GM18873 (cell line): ENCODE results near the gene VKORC1.
A peak's percentile ranks its signal among the peaks of the same experiment; 100 is the strongest.
"Not testable (repeated sequence)": the region's sequence is repeated elsewhere in the genome, so short reads cannot be mapped to it uniquely, and the experiment has no call there.

Experiments
- ATAC-seq: cut with Tn5 transposase; IDR thresholded peaks from one replicate; pipeline ENCODE4 v1.9.1; 2021; ENCODE audit warnings: mild to moderate bottlenecking, moderate library complexity, moderate number of reproducible peaks; ENCODE audit not compliant: unreplicated experiment, low FRiP score

The VKORC1 gene

DNA sequence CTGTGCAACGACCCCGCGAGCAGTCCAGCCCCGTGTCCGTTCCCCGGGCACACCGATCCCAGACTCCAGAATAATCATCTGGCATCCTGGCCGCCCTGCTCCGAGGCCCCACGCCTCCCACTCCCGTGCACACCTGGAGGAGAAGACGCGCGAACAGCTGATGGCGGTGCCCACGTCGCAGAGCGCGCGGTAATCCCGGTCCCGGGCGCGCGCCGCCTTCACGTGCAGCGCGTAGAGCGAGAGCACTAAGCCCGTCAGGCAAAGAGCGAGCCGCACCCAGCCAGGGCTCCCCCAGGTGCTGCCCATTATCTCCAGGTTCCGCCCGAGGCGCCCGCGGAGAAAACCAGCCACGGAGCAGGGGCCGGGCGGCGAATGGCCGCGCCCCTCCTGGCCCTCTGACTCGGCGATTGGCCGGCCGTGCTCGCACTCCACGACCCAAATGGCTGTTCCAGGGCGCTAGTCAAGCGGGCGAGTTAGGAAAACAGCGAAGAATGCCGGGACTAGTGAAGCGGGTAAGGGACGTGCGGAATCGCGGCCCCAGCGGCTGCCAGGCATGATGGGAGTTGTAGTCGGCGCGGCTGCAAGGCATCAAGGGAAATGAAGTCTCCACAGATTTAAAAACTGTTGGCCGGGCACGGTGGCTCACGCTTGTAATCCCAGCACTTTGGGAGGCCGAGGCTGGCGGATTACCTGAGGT lies at the start of gene VKORC1:
Gene VKORC1 (minus strand): TSS at position 374 of the 697 bp plus-strand sequence. CDS start 68 bp downstream, at position 306.
- ATAC-seq: peak; percentile 76

DNA sequence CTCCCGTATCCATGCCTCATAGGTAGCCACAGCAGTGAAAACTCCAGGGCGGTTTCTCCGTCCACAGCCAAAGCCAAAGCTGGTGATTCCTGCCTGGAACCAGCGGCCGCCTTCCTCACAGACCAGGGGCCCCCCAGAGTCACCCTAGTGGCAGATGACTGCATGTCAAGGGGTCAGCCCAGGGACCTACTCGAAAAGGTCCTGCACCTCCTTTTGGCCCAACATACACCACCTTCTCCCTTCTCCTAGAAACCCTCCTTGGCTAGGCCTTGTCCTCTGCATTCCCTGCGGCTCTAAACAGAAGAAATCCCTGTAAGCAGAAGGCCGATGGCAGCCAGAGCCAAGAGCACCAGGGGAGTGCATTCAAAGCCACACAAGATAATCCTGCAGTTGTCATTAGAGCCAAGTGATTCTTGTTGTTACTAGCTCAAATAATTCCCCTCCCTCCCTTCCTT lies 49.1 kb upstream of the VKORC1 start:
- no peak for ATAC-seq

DNA sequence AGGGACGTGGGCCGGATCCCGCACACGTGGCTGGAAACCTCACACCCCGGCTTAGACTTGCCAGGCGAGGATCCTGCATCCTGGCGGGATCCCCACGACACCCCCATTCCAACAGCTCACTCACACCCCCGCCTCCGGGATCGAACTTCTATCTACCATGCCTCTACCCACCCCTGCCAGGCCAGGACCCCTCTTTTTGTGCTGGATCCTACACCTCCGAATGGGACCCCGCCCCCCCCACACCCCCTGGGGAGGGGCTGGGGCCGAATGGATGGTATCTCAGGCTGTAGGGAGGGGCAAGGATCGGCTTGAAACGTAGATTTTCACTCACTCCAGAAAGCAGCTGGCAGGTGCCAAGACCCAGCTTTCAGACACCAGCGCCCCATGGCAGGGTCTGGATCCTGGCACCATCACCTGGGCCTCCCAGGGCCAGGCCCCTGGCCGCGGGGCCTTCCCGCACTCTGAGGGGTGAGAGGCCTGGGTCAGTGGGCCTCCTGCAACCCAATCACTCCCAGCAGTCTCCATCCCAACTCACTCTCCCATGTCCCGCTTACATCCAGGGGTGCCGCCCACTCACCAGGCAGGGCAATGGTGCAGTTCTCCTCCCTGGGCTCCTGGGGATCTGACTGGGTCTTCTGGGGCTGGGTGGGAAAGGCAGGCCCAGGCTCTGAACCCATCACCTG lies 48.6 kb upstream of the VKORC1 start:
- ATAC-seq: no peak

DNA sequence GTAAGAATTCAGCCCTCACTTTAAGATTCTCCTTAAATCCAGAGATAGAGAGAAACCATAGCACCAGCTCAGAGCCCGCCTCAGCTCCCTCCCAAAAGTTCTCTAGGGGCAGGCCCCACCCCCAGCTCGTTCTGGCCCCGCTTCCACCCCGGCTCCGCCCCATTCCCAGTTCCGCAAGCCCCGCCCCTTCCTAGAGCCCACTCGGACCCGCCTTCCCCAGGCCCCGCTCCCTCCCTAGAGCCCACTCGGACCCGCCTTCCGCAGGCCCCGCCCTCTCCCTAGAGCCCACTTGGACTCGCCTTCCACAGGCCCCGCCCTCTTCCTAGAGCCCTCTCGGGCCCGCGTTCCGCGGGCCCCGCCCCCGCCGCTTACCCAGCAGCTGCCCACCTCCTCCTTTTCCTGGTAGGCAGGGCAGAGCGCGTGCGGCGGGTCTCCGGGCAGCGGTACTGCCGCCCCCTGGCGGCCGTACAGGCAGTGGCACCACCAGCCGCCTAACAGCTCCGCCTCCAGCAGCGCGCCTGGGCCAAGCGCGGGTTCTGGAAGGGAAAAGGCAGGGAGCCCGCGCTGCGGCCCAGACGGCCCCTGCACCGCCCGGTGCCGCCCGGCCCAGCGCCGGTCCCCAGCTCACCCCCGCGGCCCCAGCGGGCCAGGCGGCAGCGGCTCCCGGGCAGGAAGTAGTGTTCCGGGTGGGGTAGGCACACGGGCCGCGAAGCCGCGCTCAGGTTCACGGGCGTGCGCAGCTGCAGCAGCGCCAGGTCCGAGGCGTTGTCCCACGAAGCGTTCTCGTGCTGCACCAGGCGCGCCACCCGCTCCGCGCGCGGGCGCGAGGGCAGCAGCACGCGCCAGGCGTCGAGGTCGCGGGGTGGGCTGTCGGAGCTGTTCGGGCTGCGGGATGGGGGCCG lies 47.8 kb upstream of the VKORC1 start:
- peak; percentile 72 for ATAC-seq

DNA sequence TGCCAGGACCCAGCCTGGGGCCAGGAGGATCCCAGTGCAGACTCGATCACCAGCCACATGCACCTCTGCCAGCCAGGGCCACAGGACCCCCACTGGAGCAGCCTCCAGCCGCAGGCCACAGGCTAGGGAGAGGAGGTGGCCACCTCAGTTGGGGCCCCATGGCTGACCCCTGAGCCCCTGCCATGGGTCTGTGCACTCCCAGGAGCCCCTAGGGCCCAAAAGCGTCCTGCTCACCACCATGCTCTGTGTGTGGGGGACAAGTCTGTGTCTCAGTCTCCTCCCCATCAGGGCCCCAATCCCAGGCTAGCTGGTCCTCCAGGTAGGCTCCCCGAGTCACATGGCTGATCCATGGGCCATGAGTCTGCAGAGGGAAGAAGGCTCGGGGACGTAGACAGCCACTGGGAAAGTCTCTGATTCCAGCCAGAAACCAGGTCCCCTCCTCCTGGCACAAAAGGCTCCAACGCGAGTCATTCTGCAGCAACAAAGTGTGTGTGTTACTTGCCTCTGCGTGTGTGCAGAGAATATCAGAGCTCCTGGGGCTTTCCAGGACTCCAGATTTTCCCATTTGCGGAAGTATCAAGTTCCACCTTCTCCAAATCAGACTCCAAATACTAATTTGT lies 47.0 kb upstream of the VKORC1 start:
- peak; percentile 5 for ATAC-seq

DNA sequence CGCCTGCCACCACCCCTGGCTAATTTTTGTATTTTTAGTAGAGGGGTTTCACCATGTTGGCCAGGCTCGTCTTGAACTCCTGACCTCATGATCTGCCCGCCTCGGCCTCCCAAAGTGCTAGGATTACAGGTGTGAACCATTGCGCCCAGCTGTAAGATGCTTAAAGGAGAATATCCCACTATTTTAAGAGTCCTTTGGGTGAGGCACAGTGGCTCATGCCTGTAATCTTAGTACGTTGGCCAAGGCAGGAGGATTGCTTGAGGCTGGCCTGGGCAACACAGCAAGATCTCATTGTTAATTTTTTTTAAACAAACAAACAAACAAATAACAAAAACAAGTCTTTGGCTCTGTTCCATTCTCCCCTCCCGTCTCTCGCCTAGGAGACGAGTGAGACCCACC lies 46.5 kb upstream of the VKORC1 start:
- not testable (repeated sequence) for ATAC-seq

DNA sequence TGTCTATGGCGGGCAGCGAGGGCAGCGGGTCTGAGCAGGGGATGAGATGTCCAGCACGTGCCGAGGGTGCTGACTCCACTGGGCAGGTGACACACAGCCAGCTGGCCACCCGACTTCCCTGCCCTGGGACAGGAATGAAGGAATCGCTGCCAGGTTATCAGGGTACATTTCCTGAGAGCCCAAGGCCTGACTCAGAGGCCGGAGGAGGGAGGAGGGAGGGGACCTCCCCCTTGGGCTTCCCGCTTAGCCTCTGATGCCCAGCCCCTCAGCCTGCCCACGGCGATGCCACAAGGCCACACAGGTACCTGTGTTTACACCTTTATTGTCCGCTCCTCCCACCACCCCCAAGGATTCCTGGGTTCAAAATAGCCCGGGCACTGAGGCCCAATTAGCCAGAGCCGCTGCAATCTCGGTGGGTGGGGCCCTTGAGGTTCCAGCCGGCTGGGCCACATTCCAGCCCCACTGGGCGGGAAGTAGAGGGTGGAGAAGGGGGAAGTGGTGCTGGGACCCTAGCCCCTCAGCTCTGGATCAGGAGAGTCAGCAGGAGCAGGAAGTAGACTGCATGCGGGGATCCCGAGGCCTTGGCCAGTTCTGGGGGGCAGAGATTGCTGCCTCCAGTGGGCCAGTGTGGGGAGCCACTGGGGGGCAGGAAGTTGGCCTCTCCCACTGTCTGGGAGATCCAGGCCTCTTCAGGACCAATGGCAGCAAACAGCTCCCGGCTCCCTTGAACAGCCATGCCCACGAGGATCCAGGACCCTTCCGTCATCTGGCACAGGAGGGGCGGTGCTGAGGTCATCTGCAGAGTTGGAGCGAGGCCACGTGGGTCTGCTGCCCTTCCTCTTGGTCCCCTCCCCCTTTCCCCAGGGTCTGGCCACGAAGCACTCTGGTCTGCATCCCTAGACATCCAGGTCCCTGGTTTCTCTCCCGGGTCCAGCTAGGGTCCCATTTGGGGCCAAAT lies 44.3 kb upstream of the VKORC1 start:
- ATAC-seq: no peak

DNA sequence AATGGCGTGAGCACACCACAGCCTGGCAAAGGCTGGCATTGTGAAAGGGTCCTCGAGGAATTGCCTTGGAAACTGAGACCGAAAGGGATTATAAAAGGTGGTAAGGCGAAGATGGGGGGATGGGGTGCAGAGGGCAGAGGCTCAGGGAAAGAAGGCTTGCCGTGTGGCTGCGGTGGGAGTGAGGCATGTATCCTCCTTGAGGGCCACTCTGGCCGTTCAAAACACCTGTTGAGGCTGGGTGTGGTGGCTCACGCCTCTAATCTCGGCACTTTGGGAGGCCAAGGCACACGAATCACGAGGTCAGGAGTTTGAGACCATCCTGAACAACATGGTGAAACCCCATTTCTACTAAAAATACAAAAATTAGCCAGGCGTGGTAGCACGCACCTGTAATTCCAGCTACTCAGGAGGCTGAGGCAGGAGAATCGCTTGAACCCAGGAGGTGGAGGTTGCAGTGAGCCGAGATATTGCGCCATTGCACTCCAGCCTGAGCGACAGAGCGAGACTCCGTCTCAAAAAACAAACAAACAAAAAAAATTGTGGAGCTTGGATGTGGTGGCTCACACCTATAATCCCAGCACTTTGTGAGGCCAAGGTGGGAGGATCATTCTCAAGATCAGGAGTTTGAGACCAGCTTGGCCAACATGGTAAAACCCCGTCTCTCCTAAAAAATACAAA lies 42.4 kb upstream of the VKORC1 start:
- ATAC-seq: not testable (repeated sequence)

DNA sequence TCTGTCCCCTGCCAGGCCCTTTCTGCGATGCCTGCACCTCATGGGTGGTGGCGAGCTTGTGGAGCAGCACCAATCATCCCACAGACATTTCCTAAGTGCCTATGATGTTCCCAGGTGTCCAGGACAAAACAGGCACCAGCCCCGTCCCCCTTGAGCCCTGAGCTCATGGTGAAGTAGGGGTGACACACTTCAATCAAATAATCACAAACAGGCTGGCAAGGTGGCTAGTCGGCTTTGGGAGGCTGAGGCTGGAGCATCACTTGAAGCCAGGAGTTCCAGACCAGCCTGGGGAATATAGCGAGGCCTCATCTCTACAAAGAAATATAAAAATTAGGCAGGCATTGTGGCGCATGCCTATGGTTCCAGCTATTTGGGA lies 41.7 kb upstream of the VKORC1 start:
- no peak for ATAC-seq

DNA sequence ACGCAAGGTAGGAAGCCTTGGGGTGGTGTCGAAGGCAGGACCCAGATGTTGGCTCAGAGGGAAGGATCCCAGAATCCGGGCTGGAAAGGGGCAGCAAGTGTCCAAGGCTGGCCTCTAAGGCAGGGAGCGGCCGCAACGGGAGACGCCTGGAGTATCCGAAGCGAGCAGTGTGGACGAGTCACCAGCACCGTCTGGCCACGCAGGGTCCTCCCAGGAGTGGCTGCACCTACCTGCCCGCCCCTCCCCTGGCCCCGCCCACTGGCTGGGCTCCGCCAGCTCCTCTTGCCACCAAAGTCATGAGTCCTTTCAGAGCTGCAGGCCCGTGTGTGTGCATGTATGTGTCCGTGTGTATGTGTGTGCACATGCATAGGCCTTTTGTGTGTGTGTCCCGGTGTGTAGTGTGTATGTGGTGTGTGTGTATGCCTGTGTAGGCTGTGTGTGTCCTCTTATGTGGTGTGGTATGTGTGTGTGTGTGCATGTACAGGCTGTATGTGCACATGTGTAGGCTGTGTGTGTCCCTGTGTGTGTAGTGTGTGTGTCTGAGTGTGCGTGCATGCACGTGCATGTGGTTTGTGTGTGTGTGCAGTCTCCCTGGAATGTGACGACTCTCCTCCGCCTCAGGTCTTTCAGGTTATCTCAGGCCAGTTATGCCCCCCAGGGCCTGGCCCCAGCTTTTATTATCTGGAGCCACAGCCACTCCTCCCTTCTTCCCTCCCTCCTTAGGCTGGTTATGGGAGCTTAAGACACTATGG lies 41.1 kb upstream of the VKORC1 start, which contains the start of gene PRSS8:
Gene PRSS8 (minus strand): TSS at position 193 of the 752 bp plus-strand sequence. CDS start 229 bp downstream, outside the sequence.
- no peak for ATAC-seq

DNA sequence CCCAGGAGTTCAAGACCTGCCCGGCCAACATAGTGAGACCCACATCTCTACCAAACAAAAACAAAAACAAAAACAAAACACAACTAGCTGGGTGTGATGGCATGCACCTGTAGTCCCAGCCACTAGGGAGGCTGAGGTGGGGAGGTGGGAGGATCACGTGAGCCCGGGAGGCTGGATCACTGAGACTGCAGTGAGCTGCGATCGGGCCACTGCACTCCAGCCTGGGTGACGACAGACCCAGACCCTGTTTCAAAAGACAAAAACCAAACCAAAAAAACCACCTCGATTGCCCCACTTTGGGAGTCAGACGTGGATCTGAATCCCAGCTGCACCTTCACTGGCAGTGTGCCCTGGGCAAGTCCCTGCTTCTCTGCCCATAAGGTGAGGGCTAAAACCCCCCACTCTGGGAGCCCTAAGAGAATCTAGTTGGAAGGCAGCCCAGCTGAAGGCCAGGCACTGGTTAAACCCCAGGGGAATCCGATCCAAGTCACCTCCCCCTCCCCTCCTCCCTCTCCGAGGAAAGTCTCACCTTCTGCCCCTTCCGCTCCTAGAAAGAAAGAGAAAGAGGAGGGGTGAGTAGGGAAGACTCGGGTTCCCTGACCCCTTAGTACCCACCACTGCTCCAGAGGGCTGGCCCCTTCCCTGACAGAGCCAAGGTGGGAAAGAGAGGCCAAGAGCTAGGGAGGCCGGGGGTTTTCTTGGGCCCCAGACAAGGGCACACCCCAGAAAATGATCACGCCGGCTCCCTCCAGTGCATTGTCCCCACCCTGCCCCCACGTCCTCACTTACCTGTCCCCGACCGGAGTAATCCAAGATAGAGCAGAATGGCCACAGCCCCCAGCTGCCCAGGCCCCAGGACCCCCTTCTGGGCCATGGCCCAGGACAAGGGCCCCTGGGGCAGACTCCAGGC lies 40.3 kb upstream of the VKORC1 start:
- no peak for ATAC-seq

DNA sequence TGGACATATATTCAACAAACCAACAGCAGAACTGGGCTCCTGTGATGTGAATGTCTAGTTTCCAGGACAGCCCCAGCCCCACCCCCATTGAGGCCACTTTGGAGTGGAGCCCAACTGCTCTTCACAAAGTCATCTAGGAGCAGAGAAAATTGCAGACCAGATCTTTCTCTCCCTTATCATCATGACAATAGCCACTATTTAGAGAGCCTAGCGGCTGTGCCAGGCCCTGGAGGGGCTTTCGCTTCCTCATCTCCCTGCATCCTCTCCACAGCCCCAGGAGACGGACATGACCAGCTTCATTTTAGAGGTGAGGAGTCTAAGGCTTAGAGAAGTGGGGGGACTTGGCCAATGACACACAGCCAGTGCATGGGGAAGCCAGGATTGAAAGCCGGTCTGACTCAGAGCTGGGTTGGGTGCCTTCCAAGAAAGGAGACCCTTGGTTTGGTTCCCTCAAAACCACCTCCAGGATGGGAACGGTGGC lies 39.5 kb upstream of the VKORC1 start:
- no peak for ATAC-seq

DNA sequence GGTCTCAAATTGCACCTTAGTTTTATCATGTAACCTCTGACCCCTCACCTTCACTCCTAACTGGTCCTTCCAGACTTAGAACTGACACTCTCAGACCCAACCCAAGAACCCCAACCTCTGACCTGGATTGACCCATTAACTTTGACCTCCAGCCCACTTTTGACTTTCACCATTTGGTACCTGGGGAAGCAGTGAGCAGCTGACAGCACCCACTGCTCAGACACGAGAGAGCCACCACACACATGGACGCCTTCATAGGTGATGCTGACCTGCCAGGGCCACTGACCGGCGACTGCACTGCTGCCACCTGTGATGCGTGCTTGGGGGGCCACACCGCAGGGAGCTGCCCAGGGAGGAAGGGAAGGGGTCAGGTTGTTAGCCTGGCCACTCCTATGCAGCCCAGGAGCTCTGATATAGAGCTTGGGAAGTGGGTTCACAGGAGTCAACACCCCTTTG lies 38.5 kb upstream of the VKORC1 start:
- ATAC-seq: no peak

DNA sequence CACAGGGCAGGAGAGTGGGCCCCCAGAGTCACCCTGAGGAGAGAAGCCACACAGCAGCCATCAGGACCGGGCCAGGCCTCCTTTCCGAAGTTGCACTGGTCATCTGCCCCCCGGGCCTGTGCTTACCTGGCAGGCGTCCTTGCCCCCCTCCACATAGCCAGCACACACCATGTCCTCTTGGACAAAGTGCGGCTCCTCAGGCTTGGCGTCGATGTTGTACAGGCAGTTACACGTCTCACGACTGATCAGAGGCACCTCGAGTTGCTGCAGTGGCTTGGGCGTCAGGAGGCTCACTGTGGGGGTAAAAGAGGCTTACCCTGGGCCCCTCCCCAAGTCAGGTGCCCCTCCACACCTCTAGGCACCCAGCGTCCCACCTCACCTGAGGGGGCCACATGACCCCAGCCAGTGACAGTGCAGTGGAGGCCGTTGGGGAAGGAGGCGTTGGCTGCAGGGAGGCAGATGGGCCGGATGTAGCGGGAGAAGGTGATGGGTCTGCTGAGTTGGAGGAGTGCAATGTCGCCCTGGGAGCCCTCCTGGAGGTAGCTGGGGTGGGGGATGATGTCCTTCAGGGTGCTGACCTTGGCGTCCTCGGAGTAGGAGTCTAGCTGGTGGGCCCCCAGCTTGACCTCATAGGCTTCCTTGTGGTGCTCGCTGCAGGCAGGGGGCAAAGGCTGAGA lies 37.8 kb upstream of the VKORC1 start:
- ATAC-seq: no peak

DNA sequence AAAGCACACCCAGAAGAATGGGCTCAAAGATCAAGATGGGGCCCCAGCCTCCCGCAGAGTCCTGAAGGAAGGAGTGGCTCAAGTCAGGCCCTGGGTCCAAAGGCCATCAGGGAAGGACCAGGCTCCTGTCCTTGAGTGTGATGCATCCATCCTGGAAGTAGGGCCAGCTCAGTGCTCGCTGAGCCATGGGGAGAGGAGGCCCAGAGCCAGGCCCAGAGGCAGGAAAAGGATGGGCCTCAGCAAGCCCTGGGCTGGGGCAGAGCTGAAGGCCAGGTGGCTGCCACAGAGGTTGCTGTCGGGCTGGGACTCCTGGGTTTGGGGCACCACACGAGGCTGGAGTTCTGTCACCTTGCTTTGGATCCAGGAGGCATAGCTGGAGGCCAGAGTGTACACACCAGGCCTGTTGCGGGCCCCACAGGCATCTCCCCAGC lies 37.3 kb upstream of the VKORC1 start:
- ATAC-seq: no peak

DNA sequence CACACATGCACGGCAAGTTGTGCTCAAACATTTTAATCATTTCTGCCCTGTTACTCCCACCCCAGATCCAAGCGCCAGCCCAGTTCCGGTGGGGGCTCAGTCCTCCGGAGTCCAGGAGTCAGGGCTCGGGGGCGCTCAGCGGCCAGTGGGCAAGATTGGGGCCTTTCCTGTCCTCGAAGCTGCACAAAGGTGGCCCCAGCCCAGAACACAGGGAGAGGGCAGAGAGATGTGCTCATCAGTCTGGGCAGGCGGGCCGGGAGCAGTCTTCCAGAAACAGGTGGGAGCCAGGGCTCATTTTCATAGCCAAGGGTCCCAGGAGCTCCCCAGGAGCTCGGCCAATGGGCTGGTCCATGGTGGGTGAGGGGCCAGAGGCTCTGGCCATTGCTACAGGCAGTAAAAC lies 36.8 kb upstream of the VKORC1 start:
- no peak for ATAC-seq
